Muscle of leg (tissue), 11 donors: ENCODE measurements around the gene E2F4. TPM values are rescaled to one million over a fixed set of nuclear protein-coding genes. Genes with fewer than 3 reads are reported as not detected.
A peak's percentile ranks its signal among the peaks of the same experiment; 100 is the strongest.

Source experiments
- DNase-seq: peaks from one replicate; pipeline ENCODE4 v3.0.0; 2013
- H3K27ac ChIP-seq: one replicate; pipeline ENCODE4 v1.5.1; 2013; ENCODE audit warnings: mild to moderate bottlenecking, low read length, control low read depth
- H3K27me3 ChIP-seq: one replicate; pipeline ENCODE4 v1.6.1; 2013; ENCODE audit warnings: low read length; ENCODE audit not compliant: control insufficient read depth, insufficient read depth
- H3K36me3 ChIP-seq: one replicate; pipeline ENCODE4 v1.6.1; 2013; ENCODE audit warnings: low read length; ENCODE audit not compliant: control insufficient read depth, insufficient read depth
- H3K4me1 ChIP-seq: one replicate; pipeline ENCODE4 v1.6.1; 2013; ENCODE audit warnings: low read length; ENCODE audit not compliant: control insufficient read depth, insufficient read depth
- H3K4me3 ChIP-seq: one replicate; pipeline ENCODE4 v1.5.1; 2013; ENCODE audit warnings: low read length, control low read depth
- H3K9me3 ChIP-seq: replicated peaks from 2 replicates; pipeline ENCODE4 v1.6.1; 2013; ENCODE audit warnings: low read depth, low read length; ENCODE audit not compliant: control insufficient read depth
- WGBS: methylation state at CpG from one replicate; pipeline ENCODE4 v1.1.5; 2013; ENCODE audit warnings: missing lambda C conversion rate; ENCODE audit not compliant: insufficient coverage; 5-methylcytosine and 5-hydroxymethylcytosine counted together
- polyA plus RNA-seq, 8 donors: library from polyadenylated mRNA; unstranded; fragments of 120-200 nt; gene quantifications; one replicate each; pipeline versions ENCODE4 v1.2.1 to v1.2.3, GENCODE V29; 2013; ENCODE audit warnings: inconsistent platforms in 1 of 8, low replicate concordance in 1 of 8; ENCODE audit not compliant: insufficient read length in 8 of 8, insufficient read depth in 1 of 8
- total RNA-seq: library from RNA; stranded (reverse); fragments of 120-200 nt; gene quantifications from one replicate; pipeline ENCODE4 v1.2.4, GENCODE V29; 2013

Gene E2F4
- total and polyA plus RNA-seq, 9 donors: 28.1 to 51.1 (median 45.6) TPM

DNA sequence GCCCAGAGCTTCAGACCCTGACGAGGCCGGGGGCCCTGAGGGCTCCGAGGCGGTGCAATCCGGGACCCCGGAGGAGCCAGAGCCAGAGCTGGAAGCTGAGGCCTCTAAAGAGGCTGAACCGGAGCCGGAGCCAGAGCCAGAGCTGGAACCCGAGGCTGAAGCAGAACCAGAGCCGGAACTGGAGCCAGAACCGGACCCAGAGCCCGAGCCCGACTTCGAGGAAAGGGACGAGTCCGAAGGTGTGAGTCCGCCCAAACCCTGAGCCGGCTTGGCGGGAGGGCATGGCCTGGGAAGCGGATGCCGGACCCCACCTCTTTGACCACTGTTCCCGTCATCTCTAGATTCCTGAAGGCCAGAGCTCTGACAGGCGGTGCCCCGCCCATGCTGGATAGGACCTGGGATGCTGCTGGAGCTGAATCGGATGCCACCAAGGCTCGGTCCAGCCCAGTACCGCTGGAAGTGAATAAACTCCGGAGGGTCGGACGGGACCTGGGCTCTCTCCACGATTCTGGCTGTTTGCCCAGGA lies 17.2 kb upstream of the E2F4 start:
- no peaks in the 10 kb centered on the region for H3K9me3 ChIP-seq
- DNase-seq: no peak
- H3K36me3 ChIP-seq: peaks cover 11% of the 10 kb centered on the region
- H3K4me1 ChIP-seq: peaks cover 54% of the 10 kb centered on the region
- H3K27ac ChIP-seq: peak overlapping the region; percentile 62
- 21% methylated on average over 31 of the region's 31 CpGs for WGBS
- peak overlapping the region; percentile 38 for H3K4me3 ChIP-seq
- H3K27me3 ChIP-seq: peaks cover 75% of the 10 kb centered on the region

DNA sequence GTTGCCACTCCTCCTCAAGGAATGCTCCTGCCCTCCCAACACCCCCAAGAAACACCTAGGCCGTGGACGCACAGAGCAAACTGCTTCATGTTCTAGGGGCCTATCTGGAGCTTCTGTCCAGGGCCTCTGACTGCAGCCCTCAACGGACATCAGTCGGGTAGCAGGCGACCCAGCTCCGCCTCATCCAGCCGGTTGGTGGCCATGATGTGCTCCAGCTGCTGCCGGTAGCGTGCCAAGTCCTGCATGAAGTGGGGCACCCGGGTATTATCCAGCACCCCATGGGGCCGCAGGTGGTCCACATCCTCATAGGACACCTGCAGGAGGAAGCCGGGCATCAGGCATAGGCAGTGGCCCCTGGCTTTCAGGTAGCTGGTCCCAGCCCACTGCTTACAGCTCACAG lies 15.3 kb upstream of the E2F4 start:
- H3K9me3 ChIP-seq: no peaks in the 10 kb centered on the region
- H3K4me3 ChIP-seq: no peak overlapping the region
- H3K27me3 ChIP-seq: peaks cover 58% of the 10 kb centered on the region
- no peak for DNase-seq
- peaks cover 39% of the 10 kb centered on the region for H3K4me1 ChIP-seq
- WGBS: 84% methylated on average over 12 of the region's 12 CpGs
- H3K27ac ChIP-seq: no peak overlapping the region
- peaks cover 18% of the 10 kb centered on the region for H3K36me3 ChIP-seq

GRCh38 chr16:67177743-67178699 lies 13.9 kb upstream of the E2F4 start:
- Histone ChIP-seq H3K9me3 (no peaks in the 10 kb centered on the region), H3K27ac (no peak overlapping the region), H3K27me3 (peaks cover 46% of the 10 kb centered on the region), H3K4me3 (peak overlapping the region; percentile 26), H3K4me1 (peaks cover 42% of the 10 kb centered on the region), H3K36me3 (peaks cover 18% of the 10 kb centered on the region)
- WGBS: 3% methylated on average over 73 of the region's 73 CpGs
- DNase-seq: peak; percentile 74

GRCh38 chr16:67179421-67180080 lies 12.4 kb upstream of the E2F4 start:
- 81% methylated on average over 8 of the region's 13 CpGs for WGBS
- Histone ChIP-seq H3K36me3 (peaks cover 18% of the 10 kb centered on the region), H3K4me1 (peaks cover 37% of the 10 kb centered on the region)

DNA sequence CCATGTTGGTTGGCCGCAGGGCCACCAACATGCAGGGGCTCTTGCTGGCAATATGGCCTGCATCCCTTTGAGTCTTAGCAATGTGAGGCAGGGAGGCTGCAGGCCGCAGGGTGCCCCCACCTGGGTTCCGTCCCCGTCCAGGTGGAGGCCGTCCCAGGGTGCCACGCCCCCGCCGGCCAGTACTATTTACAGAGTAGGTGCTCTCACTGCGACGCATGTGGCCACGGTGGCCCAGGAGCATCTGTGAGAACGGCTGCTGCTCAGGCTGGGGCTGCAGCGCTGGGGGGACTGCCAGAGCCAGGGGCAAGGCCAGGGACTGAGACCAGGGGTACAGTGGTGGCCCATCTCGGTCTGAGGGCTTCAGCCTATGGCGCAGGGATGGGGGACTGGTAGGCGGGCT lies 11.8 kb upstream of the E2F4 start:
- 90% methylated on average over 15 of the region's 16 CpGs for WGBS
- Histone ChIP-seq H3K27me3 (peaks cover 25% of the 10 kb centered on the region), H3K9me3 (no peaks in the 10 kb centered on the region), H3K4me1 (peaks cover 37% of the 10 kb centered on the region), H3K4me3 (no peak overlapping the region), H3K36me3 (peaks cover 18% of the 10 kb centered on the region), H3K27ac (no peak overlapping the region)
- no peak for DNase-seq

More at GRCh38 chr16:67179421-67180080, 12.4 kb upstream of the E2F4 start:
- no peak for DNase-seq
- H3K9me3 ChIP-seq: no peaks in the 10 kb centered on the region
- H3K4me3 ChIP-seq: no peak overlapping the region
- H3K27me3 ChIP-seq: peaks cover 31% of the 10 kb centered on the region
- no peak overlapping the region for H3K27ac ChIP-seq

DNA sequence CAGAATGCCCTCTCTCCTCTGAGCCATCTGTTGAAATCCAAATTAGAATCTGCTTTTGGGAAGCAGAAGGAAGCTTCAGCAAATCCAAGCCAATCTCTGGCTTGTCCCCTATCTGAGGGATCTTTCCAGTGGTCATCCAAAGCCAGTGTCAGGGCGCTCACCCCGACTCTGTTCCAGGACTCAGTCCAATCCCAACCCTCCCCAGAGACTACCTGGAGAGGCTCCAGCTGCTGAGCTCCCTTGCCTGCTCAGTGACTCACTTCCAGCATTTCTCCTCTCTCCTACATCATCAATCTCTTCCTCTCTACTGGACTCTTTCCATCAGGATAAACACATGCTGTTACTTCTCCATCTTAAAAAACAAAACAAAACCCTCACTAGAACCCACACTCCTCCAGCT lies 10.6 kb upstream of the E2F4 start:
- peaks cover 44% of the 10 kb centered on the region for H3K4me1 ChIP-seq
- WGBS: 18% methylated on average over 2 of the region's 2 CpGs
- H3K4me3 ChIP-seq: no peak overlapping the region
- H3K9me3 ChIP-seq: no peaks in the 10 kb centered on the region
- H3K36me3 ChIP-seq: peaks cover 10% of the 10 kb centered on the region
- DNase-seq: no peak
- no peak overlapping the region for H3K27ac ChIP-seq
- peaks cover 13% of the 10 kb centered on the region for H3K27me3 ChIP-seq

- DNase-seq: no peak
- Histone ChIP-seq H3K36me3 (peaks cover 7% of the 10 kb centered on the region), H3K4me3 (no peak overlapping the region), H3K4me1 (peaks cover 53% of the 10 kb centered on the region), H3K27ac (no peak overlapping the region), H3K27me3 (peaks cover 5% of the 10 kb centered on the region), H3K9me3 (no peaks in the 10 kb centered on the region)
- 80% methylated on average over 2 of the region's 2 CpGs for WGBS
Observed at GRCh38 chr16:67182288-67182687, 9.7 kb upstream of the E2F4 start.

DNA sequence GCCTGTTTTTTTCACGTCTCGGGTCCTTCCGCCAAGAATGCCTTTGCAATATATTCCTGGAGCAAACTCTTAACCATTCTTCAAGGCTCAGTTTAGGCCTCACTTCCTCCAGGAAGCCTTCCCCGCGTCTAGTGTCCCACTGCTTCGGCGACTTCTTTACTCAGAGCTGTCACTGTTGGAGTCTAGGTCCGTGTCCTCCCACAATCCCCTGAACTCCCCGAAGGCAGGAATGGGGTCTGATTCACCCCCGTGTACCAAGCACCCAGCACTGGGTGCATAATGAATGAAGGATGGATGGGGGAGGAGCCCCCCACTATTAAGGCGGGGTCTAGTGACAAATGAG lies 8.7 kb upstream of the E2F4 start:
- WGBS: 6% methylated on average over 6 of the region's 11 CpGs
- Histone ChIP-seq H3K9me3 (no peaks in the 10 kb centered on the region), H3K36me3 (peaks cover 7% of the 10 kb centered on the region), H3K4me3 (peak overlapping the region; percentile 70), H3K27me3 (no peaks in the 10 kb centered on the region), H3K4me1 (peaks cover 54% of the 10 kb centered on the region), H3K27ac (peak overlapping the region; percentile 94)
- DNase-seq: no peak

GRCh38 chr16:67183627-67184452 lies 8.1 kb upstream of the E2F4 start, which contains the start of gene MATCAP1:
Gene MATCAP1 (minus strand): TSS chr16:67183963. CDS start chr16:67180610, 3,353 bp downstream.
- peaks cover 55% of the 10 kb centered on the region for H3K4me1 ChIP-seq
- peak within 1 kb of the TSS; percentile 94 for H3K27ac ChIP-seq
- no peaks in the 10 kb centered on the region for H3K9me3 ChIP-seq
- peak within 1 kb of the TSS; percentile 70 for H3K4me3 ChIP-seq
- peak; percentile 99 for DNase-seq
- no peaks in the 10 kb centered on the region for H3K27me3 ChIP-seq
- H3K36me3 ChIP-seq: peaks cover 7% of the 10 kb centered on the region
- under 1% methylated on average over 76 of the region's 77 CpGs for WGBS
